Measurements from ENCODE around the gene SLC39A7.

SLC39A7 gene

DNA sequence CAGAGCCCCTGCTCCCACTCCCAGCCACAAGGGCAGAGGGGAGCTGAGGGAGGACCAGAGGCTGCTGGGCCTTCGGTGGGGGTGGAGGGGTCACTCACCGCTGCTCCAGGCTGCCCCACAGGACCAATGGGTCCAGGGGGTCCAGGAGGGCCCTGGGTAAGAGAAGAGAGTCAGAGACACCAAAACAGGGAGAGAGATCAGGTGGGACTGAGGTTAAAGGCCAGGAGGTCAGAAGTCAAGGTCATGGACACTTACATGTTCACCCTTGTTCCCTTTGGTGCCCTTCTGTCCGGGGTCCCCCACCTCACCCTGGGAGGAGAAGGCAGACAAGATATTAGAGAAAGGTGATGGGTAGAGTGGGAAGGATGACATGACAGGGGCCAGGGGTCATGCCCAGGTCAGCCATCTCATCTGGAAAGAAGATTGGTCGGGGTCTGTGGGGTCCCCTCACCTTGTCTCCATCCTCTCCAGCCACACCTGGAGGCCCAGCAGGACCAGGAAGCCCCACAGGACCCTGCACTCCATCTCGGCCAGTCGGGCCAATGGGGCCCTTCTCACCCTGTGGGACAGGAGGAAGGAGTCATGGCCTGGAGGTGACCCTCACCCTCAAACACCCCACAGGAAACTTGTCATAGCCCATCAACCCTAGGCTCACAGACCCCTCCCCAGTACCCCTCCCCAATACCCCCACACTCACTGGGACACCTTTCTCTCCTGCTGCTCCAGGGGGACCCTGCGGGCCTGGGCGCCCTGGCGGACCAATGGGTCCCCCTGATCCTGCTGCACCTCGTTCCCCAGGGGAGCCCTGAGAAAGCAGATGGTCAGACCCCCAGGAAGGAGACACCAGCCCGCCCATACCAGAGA is 29.4 kb upstream of the SLC39A7 start:
- DNase-seq: no peak

DNA sequence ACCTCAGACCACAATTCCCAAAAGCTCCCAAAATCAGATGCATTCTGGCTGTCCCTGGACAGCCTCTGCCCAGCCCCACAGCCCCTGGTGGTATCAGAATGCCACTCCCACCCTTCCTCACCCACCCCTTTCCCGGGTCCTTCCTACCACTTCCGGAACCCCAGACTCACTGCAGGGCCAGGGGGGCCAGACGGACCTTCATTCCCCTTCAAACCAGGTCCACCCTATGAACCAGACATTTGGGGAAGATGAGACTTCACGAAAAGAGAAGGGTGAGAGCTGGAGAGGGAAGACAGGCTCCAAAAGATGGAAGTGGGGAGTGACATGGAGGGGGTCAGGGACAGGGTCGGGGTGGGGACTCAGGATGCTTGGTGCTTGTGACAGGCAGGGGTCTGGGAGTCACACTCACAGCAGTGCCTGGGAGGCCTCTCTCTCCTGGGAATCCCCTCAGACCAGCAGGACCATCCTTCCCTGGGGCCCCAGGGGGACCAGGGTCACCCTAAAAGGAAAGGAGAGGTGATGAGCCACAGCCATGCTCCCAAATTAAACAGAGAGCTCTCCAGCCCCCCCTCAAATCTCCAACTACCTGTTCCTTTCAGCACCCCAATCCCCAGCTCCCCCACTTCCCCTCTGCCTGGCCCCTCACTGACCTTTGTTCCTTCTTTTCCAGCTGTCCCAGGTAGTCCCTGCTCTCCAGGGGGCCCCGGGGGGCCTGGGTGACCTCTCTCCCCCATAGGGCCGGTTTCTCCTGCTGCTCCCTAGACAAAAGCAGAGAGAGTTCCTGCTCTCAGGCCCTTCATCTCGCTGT is 28.6 kb upstream of the SLC39A7 start:
- DNase-seq: no peak

DNA sequence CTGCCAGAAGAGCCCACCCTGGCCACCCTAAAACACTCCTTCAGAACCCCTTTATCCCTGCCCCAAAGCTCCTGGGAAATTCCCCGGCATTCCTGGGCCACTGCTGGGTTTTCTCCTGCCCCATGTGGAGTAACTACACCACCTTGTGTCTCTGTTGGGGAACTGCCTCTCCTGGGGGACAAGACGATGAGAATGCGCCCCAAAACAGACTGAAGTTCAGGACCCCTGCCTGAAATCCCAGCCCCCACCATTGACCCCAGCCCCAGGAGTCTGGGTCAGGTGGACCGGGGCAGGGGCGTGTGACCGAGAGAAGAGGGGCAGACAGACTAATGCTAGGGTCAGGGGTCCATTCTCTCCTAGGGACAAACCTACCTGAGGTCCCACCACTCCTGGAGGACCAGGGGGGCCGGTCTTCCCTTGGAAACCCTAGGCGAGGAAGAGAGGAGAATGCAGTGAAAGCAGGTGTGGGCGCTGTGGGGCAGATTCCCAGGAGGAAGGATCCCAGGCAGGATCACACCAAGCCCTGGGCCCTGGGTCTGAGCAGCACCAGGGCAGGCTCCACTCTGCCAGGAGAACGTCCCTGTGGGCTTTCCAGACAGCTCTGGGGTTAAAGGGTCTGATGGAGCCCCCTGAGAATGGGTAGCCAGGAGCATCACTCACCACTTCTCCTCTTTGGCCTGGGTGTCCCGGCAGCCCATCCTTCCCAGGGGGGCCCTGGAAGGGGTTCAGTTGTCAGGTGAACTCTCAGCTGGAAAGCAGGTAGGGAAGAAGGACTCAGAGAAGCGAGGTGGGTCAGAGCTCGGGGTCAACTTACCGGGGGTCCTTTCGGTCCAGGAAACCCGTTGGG is 27.8 kb upstream of the SLC39A7 start:
- no peak for DNase-seq

DNA sequence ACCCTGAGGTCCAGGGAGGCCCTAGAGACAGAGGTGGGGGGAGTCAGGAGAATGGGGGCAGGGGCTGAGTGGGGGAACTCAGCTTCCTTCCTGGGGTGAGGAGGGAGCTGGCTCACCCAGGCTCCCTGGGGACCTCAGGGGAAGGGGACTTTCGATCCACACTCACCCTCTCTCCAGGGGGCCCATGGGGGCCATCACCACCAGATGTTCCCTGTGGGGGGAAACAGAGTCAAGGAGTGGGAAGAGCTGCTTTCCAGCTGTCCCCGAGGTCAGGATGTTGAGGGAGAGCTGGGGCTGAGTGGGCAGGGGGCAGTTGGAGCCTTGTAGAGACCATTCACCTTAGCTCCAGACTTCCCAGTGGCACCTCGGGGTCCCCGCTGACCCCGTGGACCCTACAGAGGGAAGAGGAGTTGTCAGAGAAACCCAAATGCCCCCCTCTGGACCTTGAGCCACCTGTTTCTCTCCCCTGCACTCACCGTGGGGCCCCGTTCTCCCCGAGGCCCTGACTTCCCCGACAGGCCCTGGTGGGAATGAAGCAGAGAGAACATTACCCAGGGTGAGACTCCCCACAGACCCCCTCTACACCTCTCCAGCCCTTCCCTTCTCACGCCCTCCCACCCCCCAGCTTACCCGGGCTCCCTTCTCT is 27.0 kb upstream of the SLC39A7 start:
- no peak for DNase-seq

DNA sequence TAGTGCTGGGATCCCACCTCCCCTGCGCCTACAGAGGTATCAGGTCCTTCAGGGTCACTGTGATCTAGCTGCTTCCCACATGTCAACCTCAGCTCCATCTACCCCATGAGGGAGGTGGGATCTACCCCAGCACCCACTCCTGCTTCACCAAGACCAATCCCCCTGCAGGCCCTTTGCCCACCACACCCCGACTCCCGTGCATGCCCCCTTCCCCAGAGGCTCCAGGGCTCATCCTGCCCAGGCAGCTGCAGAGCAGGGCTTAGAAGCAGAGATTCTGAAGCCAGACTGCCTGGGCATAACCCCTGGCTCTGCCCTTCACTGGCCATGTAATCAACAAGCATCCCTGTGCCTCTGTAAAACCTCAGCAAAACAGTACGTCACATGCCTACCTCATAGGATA is 25.9 kb upstream of the SLC39A7 start:
- no peak for DNase-seq

DNA sequence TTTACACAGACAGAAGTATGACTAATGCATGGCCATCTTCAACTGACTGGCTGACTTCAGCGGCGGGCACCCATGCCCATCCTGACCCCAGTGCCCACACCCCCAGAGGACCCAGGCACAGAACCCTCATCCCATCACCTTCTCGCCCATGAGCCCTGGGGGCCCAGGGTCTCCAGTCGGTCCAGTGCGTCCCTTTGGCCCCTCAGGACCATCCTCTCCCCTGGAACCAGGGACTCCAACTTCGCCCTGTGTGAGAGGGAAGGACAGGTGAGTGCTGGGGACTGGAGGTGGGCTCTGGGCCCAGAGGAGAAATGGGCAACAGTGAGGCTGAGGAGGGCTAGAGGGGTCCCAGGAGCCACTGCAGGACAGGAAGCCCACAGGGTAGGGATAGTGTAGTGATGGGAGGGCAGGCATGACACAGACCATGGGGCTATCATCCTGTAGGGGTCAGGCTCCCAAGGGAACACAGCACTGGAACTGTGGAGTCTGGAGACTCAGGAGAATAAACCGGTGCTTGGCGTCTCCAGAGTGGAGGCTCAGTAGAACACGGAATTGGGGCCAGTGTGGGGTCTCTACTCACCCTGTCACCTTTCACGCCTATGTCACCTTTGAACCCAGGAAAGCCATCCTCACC is 25.1 kb upstream of the SLC39A7 start:
- DNase-seq: no peak

DNA sequence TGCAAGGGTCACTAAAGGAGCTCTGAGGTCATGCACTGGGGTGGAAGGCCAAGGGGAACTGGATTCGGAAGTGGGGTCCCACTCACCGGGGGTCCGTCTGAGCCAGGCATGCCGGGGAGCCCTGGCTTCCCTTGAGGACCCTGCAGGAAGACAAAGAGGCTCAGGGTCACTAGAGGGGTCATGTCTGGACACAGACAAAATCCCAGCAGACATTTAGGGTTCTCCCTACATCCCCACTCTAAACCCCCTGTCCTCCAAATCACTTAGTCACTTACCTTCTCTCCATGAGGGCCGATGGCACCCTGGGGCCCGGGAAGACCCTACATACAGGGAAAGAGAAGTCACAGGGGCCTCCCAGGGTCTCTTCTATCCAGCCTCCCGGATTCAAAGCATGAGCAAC is 23.8 kb upstream of the SLC39A7 start:
- DNase-seq: no peak

DNA sequence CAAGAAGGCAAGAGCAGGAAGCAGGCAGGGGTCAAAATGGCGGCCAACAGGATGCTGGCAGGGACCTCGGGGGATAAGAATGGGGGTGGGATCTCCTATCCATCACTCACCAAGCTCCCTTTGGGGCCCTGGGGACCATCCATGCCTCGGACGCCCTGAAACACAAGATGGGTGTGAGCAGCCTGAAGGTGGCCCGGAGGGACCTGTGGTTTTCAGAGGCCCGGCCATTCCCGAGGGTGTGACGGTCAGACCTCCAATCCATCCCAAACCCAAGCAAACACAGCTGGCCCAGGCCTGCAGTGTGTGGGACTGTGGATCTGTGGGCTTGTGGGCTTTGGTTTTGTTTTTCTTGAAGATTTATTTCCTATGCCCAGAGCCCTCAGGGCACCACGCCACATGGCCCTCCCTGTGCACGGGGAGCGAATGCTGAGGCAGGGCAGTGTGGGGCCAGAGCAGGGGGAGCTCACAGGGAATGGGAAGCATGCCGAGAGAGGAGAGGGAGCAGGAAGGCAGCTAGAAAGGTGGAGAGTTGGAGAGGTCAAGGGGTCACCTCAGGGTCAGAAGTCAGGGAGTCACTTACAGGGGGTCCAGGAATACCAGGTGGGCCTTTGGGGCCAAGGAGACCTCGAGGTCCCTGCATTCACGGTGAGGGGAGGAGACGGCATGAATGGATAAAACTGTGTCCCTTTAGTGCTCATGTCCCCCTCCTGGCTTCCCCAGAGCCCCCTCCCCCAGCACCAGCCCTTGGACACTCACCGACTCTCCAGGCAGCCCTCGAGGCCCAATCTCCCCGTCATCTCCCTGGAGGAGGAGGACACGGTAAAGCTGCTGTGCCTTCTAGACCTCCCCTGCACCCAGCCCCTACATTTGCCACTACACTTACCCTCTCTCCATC is 22.9 kb upstream of the SLC39A7 start:
- DNase-seq: no peak

DNA sequence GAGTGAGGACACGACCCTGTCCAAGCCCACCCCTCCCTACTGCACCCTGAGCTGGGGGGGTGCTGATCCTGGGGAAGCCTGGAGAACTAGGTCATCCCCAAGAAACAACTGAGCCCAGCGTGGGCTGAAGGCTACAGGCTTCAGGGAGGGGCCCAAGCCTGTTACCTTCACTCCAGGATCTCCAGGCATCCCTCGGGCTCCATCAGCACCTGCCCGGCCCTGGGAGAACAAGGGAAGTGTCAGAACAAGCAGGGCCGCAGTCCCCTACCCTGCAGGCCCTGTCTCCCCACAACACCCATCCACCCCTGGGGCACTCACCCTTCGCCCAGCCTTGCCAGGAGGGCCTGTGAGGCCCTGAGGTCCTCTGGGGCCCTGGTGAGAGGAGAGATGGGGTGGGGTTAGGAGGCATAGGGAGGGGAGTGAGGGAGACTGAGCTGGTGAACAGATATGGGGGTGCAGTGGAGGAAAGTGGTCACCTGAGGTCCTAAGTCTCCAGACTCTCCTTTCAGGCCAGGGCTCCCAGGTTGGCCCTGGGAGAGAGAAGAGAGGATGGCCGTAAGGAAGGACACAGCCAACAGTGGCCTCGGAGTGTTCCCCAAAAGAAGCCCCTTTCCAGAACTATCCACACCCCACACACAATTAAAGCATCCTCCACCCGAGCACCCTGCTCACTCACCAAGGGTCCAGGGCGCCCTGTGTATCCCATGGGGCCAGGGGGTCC is 21.8 kb upstream of the SLC39A7 start:
- no peak for DNase-seq

DNA sequence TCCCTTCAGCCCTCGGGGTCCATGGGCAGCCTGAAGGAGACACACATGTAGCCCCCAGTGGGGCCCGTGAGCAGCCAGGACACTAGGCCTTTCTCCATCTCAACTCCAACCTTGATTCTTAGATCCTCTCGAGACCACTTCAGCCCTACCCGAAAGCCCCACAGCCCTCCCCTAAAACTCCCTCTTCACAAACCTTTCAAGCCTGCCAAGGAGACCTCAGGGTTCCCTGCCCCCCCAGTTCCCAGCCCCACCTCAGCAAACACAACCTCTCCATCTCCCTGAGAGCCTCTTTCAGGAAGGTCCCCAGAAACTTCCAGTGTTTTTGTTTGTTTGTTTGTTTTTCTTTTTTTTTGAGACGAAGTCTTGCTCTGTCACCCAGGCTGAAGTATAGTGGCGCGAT is 19.5 kb upstream of the SLC39A7 start:
- DNase-seq: no peak

DNA sequence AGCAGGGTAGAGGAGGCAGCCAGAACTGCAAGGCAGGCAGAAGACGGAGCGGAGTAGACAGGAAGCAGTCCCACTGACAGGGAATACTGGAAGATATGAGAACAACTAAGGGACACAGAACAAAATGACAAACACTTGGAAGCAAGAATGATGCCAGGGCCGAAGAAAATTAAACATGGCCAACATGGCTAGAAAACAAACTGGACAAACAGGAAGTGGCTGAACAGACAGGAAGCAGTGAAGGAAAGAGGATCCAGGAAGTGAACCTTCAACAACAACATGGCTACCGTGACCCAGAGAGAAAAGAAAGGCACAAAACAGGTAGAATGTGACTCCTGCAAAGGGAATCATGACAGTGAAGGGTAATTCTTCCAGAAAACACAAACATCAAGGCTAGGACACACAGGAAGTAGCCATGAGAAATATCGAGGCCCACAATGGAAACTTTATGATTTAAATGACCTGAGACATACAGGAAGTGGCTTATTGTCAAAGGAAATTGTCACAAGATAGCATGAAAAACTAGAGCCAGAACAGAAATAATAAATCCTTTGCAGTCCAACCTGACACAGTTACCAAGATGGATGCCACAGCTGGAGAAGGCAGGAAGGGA is 17.5 kb upstream of the SLC39A7 start:
- DNase-seq: no peak

DNA sequence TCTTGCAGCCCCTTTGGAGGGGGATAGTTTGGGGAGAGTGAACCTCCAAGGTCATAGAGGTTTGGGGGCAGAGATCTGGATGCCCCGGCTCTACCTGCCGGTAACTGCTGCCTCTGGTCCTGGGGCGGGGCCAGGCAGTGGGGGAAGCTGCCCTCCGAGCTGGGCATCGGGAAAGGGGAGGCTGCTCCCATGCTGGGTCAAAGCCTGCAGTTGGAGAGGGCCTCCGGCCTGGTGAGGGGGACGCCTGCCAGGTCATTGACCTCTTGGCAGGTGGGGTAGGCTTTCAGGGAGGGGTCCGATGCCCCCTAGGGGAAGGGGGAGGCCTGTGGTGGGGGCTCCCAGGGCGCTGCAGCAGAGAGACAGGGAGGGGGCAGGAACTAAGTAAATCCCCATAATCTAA is 15.5 kb upstream of the SLC39A7 start:
- no peak for DNase-seq

DNA sequence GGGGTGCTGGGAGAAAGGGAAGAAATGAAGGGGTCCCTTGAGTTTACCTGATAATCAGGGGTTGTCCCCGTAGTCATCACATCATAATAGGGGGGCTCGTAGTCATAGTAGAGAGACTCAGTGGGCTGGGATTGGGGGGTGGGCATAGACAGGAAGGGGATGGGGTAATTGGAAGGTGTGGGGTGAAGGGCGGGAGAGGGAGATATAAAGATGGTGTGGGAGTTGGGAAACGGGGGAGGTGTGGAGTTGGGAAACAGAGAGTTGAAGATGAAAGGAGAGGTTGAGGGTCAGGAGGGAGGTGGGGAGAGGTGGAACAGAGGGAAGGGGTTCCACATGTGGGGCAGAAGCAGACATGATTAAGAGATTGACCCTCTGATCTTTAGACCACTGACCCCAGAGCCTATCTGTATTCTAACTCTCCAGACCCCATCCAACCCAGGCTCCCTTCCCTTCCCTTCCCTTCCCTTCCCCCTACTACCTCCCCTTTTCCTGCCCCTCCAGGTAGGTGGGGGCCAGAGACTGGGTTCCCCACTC is 14.9 kb upstream of the SLC39A7 start:
- no peak for DNase-seq

DNA sequence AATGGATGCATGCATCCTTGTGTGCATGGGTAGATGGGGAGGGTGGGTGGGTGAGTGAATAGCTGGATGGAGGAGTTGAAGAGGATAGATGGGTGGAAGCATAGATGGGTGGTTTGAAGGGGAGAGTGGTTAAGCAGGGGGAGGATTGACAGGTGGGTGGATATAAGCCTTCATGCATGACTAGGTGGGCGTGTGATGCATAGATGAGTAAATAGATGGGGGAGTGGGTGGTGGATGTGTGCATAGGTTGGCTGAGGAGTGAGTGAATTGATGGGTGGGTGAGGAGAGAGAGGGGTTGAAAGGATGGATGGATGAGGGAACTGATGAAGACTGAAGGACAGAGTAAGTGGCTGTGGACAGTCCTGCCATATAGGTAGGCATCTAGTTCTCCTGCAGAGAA is 12.9 kb upstream of the SLC39A7 start:
- DNase-seq: no peak

DNA sequence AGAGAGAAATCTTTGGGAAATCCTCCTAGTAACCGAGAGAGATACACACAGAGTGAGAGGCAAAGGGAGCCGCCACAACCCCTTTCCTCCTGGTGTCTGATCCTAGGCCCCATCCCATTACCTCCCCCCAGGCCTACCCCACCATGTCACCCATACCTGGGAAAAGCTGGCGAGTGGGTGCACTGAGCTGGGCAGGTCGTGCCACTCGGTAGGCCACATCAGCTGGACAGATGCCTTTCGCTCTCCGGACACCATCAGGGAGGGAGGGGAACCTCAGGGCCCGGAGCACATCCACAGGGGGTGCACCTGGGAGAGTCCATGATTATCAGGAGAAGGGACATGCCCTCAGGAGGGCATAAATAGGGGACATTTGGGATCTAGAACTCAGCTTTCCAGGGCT is 11.5 kb upstream of the SLC39A7 start:
- DNase-seq: no peak

DNA sequence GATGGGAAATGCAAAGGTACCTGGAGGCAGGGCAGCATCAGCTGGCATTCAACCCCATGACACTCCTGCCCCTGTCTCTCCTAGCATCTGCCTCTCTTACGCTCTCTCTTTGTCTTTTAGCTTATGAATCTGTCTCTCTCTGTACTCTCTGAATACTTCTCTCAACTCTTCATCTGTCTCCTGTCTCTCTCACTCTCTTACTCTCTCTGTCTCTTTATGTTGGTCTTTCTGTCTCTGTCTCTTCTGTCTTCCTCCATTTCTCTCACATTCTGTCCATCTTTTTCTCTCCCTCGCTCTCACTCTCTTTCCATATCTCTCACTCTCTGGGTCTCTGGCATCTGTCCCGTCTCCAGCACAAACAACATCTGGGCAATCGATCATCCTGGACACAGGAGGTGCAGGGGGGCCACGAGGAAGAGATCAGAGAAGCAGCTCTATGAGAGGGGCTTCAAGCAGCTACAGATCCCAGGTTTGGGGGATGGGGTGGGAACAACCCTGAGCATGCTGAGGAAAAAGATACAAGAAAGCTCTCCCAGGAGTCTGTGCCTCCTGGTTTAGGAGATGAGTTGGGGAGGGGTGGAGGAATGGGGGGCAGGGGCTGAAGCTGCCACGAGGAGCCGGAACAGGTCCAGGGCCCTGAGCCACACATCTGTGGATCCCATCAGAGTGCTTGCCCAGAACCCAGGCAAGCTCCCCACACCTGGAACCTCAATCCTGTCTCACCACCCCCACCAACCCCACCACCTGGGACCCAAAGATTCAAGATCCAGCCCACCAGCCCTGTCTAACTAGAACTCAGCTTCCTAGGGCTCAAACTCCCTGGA is 10.8 kb upstream of the SLC39A7 start:
- no peak for DNase-seq

DNA sequence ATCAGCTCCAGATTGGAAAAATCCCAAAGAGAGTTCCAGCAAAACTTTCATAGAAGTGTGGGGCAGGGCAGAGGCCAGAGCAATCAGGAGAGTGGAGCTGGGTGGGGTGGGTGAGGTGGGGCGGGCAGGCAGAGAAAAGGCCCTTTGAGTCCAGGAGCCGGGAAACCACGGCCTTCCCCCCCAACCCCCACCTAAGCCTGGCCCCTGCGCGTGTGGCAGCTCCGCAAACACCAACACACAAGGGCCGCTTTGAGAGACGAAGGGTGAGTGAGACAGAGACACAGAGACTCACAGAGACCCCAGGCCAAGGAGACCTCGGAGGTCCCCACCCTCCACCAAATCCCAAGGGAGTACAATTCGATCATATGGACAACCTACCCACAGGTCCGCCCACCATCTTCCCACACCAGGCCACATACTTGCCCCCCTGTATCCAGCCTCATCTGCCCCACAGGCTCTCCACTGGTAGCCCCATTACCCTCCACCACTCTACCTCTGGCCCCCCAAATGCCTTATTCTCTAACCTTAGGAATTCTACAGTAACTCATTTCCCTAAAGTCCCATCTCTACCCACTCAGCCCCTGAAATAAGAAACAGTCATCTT is 10.1 kb upstream of the SLC39A7 start:
- no peak for DNase-seq

DNA sequence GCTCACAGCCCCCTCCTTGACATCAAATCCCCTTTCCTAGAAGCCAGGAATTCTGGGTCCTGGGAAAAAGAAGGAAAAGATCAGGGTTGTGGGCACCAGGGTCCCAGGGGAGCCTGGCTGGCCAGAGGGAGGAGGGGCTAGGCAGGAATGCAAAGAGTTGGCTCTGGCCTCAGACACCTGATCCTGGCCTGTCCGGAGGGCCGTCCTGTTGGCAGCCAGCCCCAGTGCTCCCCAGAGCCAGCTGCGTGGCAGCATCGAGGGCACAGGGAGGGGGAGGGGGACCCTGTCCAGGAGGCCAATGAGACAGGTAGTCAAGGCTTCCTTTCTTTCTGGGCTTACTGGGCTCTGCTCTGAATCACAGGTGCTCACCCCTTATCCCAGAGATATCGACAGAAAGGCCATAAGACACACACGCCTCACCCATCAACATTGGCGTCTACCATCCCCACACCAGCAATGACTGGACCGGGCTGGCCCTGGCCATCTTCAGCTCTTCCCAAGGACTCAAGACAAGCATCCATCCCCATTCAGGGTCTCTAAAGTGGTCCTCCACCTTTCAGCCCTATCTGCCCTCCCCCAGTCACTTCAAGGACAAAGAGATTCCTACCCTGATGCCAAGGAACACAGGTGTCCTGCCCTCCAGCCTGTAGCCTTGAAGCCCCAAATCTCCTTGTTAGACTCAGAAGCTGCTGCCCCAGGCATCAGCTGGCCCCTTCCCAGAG is 9.1 kb upstream of the SLC39A7 start:
- peak; percentile 22 for DNase-seq
